DMS79 treated with DMSO at 0.1 percent for 48 hours (cell line): ENCODE measurements around the gene ASB1.
"Not testable (repeated sequence)": the region's sequence is repeated elsewhere in the genome, so short reads cannot be mapped to it uniquely, and the experiment has no call there.

Experiments
- DNase-seq: peaks from one replicate; lab custom pipeline; 2025; lab: John Stamatoyannopoulos, UW

The ASB1 gene

GRCh38 chr2:238404406-238405216 is 22.1 kb upstream of the ASB1 start:
- DNase-seq = no peak

GRCh38 chr2:238405217-238405555 is 21.5 kb upstream of the ASB1 start:
- DNase-seq = not testable (repeated sequence)

GRCh38 chr2:238406221-238406997 is 20.3 kb upstream of the ASB1 start:
- peak; percentile 77 for DNase-seq

DNA sequence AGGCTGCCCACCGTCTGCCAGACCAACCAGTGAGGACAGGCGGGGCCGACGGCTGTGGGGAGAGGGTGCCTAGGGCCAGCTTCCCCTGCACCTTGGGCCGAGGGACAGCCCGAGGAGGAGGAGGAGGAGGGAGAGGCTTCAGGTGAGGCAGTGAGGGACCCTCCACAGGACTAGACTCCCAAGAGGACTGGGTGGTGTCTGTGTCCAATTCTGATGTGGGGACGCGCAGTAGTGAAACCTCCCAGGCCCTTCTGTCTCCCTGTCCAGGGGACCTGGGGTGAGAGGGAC is 19.8 kb upstream of the ASB1 start:
- DNase-seq = no peak

DNA sequence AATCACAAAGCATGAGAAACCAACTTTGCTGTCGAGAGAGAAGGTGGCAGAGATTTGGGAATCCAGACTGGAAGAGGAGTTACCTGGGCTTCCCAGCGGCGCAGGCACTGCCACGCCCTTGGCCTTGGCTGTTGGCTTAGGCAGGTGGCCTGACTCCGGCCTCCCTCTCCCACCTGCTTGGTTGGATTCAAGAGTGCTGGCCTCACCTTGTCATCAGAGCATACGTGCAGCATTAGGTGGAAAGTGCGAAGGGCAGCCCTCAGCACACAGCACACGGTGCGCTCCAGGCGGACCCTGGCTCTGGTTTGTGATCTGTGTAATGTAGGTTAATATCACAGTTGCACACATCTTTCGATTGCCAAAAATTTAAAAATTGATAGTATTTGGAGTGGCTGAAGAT is 19.2 kb upstream of the ASB1 start:
- peak; percentile 32 for DNase-seq

GRCh38 chr2:238408615-238409340 is 17.9 kb upstream of the ASB1 start:
- peak; percentile 31 for DNase-seq

- no peak for DNase-seq
These were observed 17.2 kb upstream of the ASB1 start for GRCh38 chr2:238409341-238410199.

- no peak for DNase-seq
These were observed 14.5 kb upstream of the ASB1 start for GRCh38 chr2:238412067-238412767.

- no peak for DNase-seq
These were observed 13.4 kb upstream of the ASB1 start for GRCh38 chr2:238413368-238413767.

GRCh38 chr2:238415036-238415764 is 11.5 kb upstream of the ASB1 start:
- no peak for DNase-seq

DNA sequence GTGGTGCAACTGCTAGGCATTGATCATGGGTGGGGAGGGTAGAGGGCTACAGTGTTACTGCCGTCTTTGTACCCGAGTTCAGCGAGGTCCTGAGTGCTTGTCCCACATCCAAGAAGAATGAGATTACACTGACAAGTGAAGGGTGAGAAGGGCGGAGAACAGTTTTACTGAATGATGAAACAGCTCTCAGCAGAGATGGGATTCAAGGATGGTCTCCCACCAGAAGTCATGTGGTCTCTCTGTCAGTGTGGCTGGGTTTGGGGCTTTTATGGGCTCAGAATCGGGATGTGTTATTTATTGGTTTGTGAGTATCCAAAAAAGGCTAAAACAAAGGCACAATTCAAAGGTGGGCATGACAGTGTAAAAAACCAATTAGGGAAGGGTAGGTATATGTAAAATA is 10.8 kb upstream of the ASB1 start:
- DNase-seq = no peak

GRCh38 chr2:238418196-238418998 is 8.3 kb upstream of the ASB1 start:
- no peak for DNase-seq

GRCh38 chr2:238418999-238419546 is 7.7 kb upstream of the ASB1 start:
- no peak for DNase-seq

GRCh38 chr2:238420442-238420841 is 6.3 kb upstream of the ASB1 start:
- no peak for DNase-seq

- DNase-seq = no peak
These were observed 5.6 kb upstream of the ASB1 start for GRCh38 chr2:238420878-238421694.

DNA sequence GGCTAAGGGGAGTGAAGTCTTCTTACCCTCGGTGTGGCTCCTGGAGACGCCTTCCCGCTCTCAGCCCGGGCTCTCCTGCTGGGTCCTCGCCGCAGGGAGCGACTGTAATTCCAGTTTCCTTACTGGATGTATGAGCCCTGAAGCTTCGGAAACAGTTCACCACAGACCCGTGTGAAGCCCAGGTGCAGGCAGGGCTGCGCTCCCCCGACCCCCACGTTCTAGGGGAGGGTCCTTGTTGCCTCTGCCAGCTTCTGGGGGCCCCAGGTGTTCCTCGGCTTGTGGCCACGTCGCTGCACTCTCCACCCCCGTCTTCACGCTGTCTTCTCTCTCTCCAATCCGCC is 5.1 kb upstream of the ASB1 start:
- DNase-seq = no peak

DNA sequence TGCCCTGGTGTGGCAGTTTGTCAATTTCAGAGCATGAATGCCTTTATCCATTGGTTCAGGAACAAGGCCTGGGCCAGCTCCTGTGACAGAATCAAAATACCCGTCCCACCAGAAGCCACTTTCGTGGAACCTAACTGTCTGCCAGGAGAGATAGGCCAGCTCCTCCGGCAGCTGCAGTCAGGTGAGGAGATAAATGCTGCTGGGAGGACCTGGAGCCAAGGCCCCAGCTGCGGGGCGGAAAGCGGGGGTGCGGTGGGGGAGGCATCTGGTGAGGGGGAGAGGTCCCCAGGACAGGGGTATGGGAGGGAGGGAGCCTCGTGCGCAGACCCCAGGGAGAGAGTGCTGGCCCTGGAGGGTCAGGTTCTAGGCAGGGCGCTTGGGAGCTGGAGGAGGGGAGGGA is 4.4 kb upstream of the ASB1 start:
- no peak for DNase-seq

GRCh38 chr2:238422940-238423339 is 3.8 kb upstream of the ASB1 start:
- no peak for DNase-seq
